ENCODE data around the gene SLC27A4.
"Not testable (repeated sequence)": the region's sequence is repeated elsewhere in the genome, so short reads cannot be mapped to it uniquely, and the experiment has no call there.

SLC27A4 gene

GRCh38 chr9:128325629-128326028 is 14.7 kb upstream of the SLC27A4 start:
- no peak for DNase-seq

DNA sequence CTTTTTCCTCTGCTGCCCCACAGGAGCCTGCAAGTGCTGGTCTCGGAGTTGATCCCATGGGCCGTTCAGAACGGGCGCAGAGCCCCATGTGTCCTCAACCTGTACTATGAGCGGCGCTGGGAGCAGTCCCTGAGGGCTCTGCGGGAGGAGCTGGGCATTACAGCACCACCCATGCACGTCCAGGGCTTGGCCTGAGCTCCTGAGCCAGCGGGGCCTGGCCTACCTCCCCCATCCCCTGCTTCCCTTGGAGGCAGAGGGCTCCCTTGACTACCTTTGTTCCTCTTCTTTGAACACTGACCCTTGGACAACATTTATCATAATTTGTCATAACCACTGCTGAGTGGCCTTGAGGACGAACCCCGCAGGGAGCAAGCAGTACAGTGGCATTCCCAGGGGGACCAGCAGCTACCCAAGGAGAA is 6.9 kb upstream of the SLC27A4 start:
- DNase-seq, result no peak

- DNase-seq, result no peak
These were observed 5.2 kb upstream of the SLC27A4 start for GRCh38 chr9:128335161-128335560.

DNA sequence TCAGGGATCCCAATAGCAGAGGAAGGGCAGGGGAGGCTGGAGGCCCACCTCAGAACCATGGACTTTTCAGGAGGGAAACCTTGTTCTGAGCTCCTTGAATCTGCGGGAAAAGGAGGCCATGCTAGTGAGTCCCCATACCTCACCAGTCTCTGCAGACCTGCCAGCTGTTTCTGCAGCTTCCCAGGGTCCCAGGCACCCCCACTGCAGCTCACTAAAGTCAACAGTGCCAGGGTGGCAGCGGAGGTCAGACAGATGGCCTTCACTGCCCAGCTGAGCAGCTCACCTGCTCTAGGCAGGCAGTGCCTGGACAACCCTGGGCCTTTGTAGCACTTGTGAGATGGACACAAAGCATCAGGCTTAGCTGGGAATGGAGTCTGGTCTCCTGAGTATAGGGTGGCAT is 4.4 kb upstream of the SLC27A4 start:
- DNase-seq, result no peak

- no peak for DNase-seq
These were observed 2.4 kb upstream of the SLC27A4 start for GRCh38 chr9:128337936-128338335.

- not testable (repeated sequence) for DNase-seq
These were observed 1.3 kb upstream of the SLC27A4 start for GRCh38 chr9:128338852-128339614.

GRCh38 chr9:128340691-128341434 is 536 bp downstream of the SLC27A4 start:
- DNase-seq, result peak in 1 of 2 donors; percentile 2

DNA sequence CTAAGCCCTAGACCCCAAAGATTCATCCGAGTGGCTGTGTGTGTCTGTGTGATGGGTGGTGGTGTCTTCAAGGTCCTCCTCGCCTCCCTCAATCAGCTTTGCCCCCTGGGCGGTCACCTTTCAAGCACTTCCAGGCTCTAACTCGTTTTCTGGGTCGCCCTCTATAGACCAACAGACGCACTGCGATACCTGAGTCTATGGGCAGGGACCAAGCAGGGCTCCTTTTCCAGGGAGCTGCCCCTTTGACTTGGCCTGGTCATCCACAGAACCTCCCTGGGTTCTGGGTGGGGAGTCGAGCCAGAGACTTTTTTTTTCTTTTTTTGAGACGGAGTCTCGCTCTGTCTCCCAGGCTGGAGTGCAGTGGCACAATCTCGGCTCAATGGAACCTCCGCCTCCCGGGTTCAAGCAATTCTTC is 1.1 kb downstream of the SLC27A4 start:
- peak; percentile 70 to 77 for DNase-seq

- no peak for DNase-seq
These were observed 2.8 kb downstream of the SLC27A4 start for GRCh38 chr9:128342971-128343680.

DNA sequence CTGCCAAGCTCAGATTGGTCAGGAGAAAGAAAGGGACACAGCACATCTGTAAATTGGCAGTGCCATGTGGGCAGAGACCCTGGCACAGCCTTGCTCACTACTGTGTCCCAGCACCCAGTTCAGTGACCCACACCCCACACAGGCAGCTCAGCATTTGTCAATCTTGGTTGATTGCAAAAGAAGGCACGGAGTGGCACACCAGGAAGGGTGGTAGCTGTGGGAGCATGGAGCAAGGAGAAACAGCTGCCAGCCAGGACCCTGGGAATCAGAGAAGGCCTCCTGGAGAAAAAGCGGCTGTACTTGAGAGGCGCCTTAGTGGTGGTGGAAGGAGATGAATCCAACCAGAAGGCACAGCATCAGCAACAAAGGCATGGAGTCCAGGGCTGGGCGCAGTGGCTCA is 3.5 kb downstream of the SLC27A4 start:
- no peak for DNase-seq

DNA sequence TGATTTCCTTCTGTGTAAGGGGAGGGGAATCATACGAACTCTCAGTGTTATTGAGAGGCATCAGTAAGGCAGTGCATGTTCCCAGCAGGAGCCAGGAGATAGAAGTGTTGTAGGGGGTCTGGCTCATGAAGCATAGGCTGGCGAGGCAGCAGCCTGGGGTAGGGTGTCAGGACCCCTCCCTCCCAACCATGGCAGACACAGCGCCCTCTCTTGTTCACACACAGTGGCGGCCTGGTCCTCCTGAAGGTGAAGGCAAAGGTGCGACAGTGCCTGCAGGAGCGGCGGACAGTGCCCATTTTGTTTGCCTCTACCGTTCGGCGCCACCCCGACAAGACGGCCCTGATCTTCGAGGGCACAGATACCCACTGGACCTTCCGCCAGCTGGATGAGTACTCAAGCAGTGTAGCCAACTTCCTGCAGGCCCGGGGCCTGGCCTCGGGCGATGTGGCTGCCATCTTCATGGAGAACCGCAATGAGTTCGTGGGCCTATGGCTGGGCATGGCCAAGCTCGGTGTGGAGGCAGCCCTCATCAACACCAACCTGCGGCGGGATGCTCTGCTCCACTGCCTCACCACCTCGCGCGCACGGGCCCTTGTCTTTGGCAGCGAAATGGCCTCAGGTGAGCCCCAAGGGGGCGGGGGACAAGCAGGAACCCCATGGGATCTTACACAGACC is 4.7 kb downstream of the SLC27A4 start:
- no peak for DNase-seq

- DNase-seq, result no peak
These were observed 8.8 kb downstream of the SLC27A4 start for GRCh38 chr9:128349125-128349524.

DNA sequence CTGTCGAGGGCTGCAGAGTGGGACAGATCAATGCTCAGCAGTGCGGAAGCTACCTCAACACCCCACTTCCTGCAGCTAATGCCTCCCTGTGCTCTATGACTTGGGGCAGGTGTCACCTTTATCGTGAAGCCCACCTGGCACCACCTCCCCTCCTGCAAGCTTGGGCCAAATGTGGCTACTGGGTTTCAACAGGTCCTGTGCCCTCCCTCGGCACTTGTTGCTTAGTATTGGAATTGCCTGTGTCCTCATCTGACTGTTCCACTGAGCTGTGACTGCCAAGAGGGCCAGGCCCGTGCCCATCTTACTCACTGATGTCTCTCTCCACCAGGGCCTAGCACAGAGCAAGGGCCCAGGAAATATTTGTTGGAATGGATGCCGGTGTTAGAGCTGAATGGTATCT is 9.4 kb downstream of the SLC27A4 start:
- DNase-seq, result no peak

GRCh38 chr9:128355451-128355850 is 15.1 kb downstream of the SLC27A4 start:
- no peak for DNase-seq

DNA sequence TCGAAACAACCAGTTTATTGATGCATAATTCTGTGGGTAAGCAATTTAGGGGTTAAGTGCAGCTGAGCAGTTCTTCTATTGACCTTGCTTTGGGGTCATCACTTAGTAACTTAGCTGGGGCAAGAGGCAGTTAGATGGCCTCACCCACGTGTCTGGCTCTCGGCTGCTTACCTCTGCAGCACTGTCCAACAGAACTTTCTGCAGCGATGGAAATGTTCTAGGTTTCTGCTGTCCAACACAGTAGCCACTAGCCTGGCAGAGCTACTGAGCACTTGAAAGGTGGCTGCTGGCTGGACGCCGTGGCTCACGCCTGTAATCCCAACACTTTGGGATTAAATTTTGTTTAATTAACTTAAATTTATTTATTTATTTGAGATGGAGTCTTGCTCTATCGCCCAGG is 17.8 kb downstream of the SLC27A4 start:
- DNase-seq, result no peak

DNA sequence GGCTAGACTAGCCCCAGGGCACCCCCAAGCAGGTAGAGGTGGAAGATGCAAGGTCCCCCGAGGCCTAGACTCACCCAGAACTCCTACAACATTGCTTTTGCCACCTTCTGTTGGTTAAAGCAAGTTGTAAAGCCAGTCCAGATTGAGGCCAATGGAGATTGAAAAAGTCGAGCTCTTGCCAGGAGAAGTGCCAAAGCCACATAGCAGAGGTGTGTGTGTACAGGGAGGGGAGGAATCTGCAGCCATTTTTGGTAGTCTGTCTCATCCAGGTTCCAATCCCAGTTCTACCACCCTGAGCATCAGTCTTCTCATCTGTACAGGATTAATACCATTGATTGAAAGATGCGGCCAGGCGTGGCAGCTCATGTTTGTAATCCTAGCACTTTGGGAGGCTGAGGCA is 18.5 kb downstream of the SLC27A4 start:
- no peak for DNase-seq

DNA sequence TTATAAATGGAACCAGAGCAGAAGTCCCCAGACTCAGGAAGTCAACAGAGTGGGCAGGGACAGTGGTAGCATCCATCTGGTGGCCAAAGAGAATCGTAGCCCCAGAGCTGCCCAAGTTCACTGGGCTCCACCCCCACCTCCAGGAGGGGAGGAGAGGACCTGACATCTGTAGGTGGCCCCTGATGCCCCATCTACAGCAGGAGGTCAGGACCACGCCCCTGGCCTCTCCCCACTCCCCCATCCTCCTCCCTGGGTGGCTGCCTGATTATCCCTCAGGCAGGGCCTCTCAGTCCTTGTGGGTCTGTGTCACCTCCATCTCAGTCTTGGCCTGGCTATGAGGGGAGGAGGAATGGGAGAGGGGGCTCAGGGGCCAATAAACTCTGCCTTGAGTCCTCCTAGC is 20.5 kb downstream of the SLC27A4 start:
- no peak for DNase-seq

- DNase-seq, result no peak
These were observed 21.1 kb downstream of the SLC27A4 start for GRCh38 chr9:128361296-128361985.

- DNase-seq, result peak; percentile 64 to 67
These were observed 21.8 kb downstream of the SLC27A4 start for GRCh38 chr9:128361986-128362646.

DNA sequence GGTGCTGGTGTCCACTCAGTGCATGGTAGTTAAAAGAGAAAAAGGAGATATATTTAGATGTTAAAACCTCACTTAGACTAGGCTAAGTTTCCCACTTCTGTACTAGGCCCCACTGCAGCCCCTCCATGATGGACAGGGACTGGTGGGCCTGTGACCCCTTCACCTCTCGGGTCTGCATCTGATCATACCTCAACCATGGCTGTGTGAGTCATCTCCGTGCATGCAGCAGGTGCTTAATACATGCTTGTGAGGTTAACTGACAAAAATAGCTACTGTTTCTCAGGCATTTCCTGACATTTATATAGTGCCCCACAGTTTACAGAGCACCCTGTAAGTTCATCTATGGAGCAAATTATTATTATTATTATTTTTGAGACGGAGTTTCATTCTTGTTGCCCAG is 22.4 kb downstream of the SLC27A4 start:
- no peak for DNase-seq

DNA sequence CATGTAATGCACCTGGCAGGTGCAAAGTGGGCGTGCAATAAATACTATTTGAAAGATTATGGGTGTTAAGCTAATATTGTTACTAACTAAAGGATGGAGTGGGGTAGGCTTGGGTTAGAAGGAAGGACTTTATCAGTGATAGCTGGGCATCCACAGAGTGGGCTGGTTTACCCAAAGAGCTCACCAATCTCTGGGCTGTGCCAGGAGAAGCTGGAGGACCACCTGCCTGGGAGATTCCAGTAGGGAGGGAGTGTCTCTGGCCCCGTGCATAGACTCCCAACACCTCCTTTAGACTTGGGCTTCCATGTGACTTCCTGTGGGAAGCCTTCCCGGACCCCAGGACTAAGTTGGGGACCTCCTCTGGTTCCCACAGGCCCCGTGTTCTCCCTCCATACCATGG is 25.2 kb downstream of the SLC27A4 start:
- DNase-seq, result no peak
